ENCODE data around the gene KCNMA1. TPM values are rescaled to one million over a fixed set of nuclear protein-coding genes. Genes with fewer than 3 reads are reported as not detected.
"Not testable (repeated sequence)": the region's sequence is repeated elsewhere in the genome, so short reads cannot be mapped to it uniquely, and the experiment has no call there.

Gene KCNMA1
- total RNA-seq, 4 donors from 2014 or later, result 66.8 to 96.5 (median 78.9) TPM

- Histone ChIP-seq H3K27me3 (no peaks in the 10 kb centered on the region), H3K36me3 (no peaks in the 10 kb centered on the region), H3K4me1 (peaks cover 38 to 41% of the 10 kb centered on the region in 2 donors), H3K9me3 (no peaks in the 10 kb centered on the region), H3K4me3 (no peak overlapping the region), H3K27ac (no peak overlapping the region)
- in situ Hi-C loops (cut with MboI; ENCODE audit: low sequenced_read_pairs in 4 of 4), result loop anchor here in 3 of 4 donors (10.0 to 25.0 kb wide), 2 partner anchors 226 to 256 kb away; no protein-coding TSS in a partner anchor
- DNase-seq (no peak), ATAC-seq (no peak)
- intact Hi-C loops (cut with DNase I; ENCODE audit: low total_unique reads), result no loop called here
- no peak for TF ChIP-seq CTCF (IDR thresholded peaks at IDR 0.05 in 4 of 5, conservative IDR thresholded peaks at IDR 0.05 in 1 of 5)
These were observed 249.0 kb downstream of the KCNMA1 start for GRCh38 chr10:77388571-77389100.

GRCh38 chr10:77387701-77388100 is 249.9 kb downstream of the KCNMA1 start:
- intact Hi-C loops (cut with DNase I; ENCODE audit: low total_unique reads); H3K9me3 ChIP-seq; ATAC-seq; H3K27ac ChIP-seq; H3K27me3 ChIP-seq; H3K36me3 ChIP-seq; DNase-seq; H3K4me3 ChIP-seq: not testable (repeated sequence)
- H3K4me1 ChIP-seq, result peaks cover 31 to 37% of the 10 kb centered on the region in 2 donors
- in situ Hi-C loops (cut with MboI; ENCODE audit: low sequenced_read_pairs in 4 of 4), result loop anchor here in 3 of 4 donors (10.0 to 25.0 kb wide), 2 partner anchors 225 to 257 kb away; no protein-coding TSS in a partner anchor

- in situ Hi-C loops (cut with MboI; ENCODE audit: low sequenced_read_pairs in 4 of 4), result loop anchor here in 3 of 4 donors (10.0 to 25.0 kb wide), 2 partner anchors 225 to 258 kb away; no protein-coding TSS in a partner anchor
- H3K36me3 ChIP-seq, result no peaks in the 10 kb centered on the region
- H3K9me3 ChIP-seq, result no peaks in the 10 kb centered on the region
- intact Hi-C loops (cut with DNase I; ENCODE audit: low total_unique reads), result no loop called here
- ATAC-seq (no peak), DNase-seq (no peak)
- H3K4me3 ChIP-seq, result no peak overlapping the region
- no peaks in the 10 kb centered on the region for H3K27me3 ChIP-seq
- H3K4me1 ChIP-seq, result peaks cover 26 to 32% of the 10 kb centered on the region in 2 donors
- no peak overlapping the region for H3K27ac ChIP-seq
- TF ChIP-seq CTCF (IDR thresholded peaks at IDR 0.05 in 4 of 5, conservative IDR thresholded peaks at IDR 0.05 in 1 of 5) (no peak), POLR2A (IDR thresholded peaks at IDR 0.05) (no peak)
These were observed 250.4 kb downstream of the KCNMA1 start for GRCh38 chr10:77387247-77387646.

- H3K27me3 ChIP-seq, result no peaks in the 10 kb centered on the region
- no peaks in the 10 kb centered on the region for H3K36me3 ChIP-seq
- no peaks in the 10 kb centered on the region for H3K9me3 ChIP-seq
- peaks cover 25 to 30% of the 10 kb centered on the region in 2 donors for H3K4me1 ChIP-seq
- intact Hi-C loops (cut with DNase I; ENCODE audit: low total_unique reads), result no loop called here
- no peak for TF ChIP-seq POLR2A (IDR thresholded peaks at IDR 0.05)
- no peak for TF ChIP-seq CTCF (IDR thresholded peaks at IDR 0.05 in 4 of 5, conservative IDR thresholded peaks at IDR 0.05 in 1 of 5)
- no peak overlapping the region for H3K4me3 ChIP-seq
- H3K27ac ChIP-seq, result no peak overlapping the region
- in situ Hi-C loops (cut with MboI; ENCODE audit: low sequenced_read_pairs in 4 of 4), result loop anchor here in 3 of 4 donors (10.0 to 25.0 kb wide), 2 partner anchors 225 to 258 kb away; no protein-coding TSS in a partner anchor
- ATAC-seq, result no peak
- no peak for DNase-seq
These were observed 250.8 kb downstream of the KCNMA1 start for GRCh38 chr10:77386838-77387237.

- H3K27me3 ChIP-seq, result no peaks in the 10 kb centered on the region
- no peaks in the 10 kb centered on the region for H3K9me3 ChIP-seq
- no peaks in the 10 kb centered on the region for H3K36me3 ChIP-seq
- in situ Hi-C loops (cut with MboI; ENCODE audit: low sequenced_read_pairs in 4 of 4), result loop anchor here in 3 of 4 donors (10.0 to 25.0 kb wide), 2 partner anchors 224 to 258 kb away; no protein-coding TSS in a partner anchor
- no peak for TF ChIP-seq CTCF (IDR thresholded peaks at IDR 0.05 in 4 of 5, conservative IDR thresholded peaks at IDR 0.05 in 1 of 5)
- no peak for TF ChIP-seq POLR2A (IDR thresholded peaks at IDR 0.05)
- H3K27ac ChIP-seq, result no peak overlapping the region
- DNase-seq, result no peak
- intact Hi-C loops (cut with DNase I; ENCODE audit: low total_unique reads), result no loop called here
- H3K4me3 ChIP-seq, result no peak overlapping the region
- peaks cover 21 to 25% of the 10 kb centered on the region in 2 donors for H3K4me1 ChIP-seq
- no peak for ATAC-seq
These were observed 251.2 kb downstream of the KCNMA1 start for GRCh38 chr10:77386365-77386764.
